Hepatocyte (in vitro differentiated cells): Measurements from ENCODE around the gene TMEM270. TPM values are rescaled to one million over a fixed set of nuclear protein-coding genes. Genes with fewer than 3 reads are reported as not detected.

Experiments
- DNase-seq: peaks from one replicate; pipeline ENCODE4 v3.0.0-alpha.2; 2016; ENCODE audit warnings: low spot score
- H2AFZ ChIP-seq: fragments of 200-600 bp; sonication (generic); 2 replicates; pipeline ENCODE4 v1.6.0; 2016; ENCODE audit warnings: antibody characterized with exemption, mild to moderate bottlenecking
- H3K27ac ChIP-seq: fragments of 200-600 bp; sonication (generic); 2 replicates; pipeline ENCODE4 v1.5.1; 2016; ENCODE audit warnings: mild to moderate bottlenecking
- H3K27me3 ChIP-seq: fragments of 200-600 bp; sonication (generic); 2 replicates; pipeline ENCODE4 v1.6.1; 2016
- H3K36me3 ChIP-seq: fragments of 200-600 bp; sonication (generic); replicated peaks from 2 replicates; pipeline ENCODE4 v1.5.1; 2016; ENCODE audit warnings: low read depth; ENCODE audit not compliant: insufficient read depth
- H3K4me1 ChIP-seq: fragments of 200-600 bp; sonication (generic); 2 replicates; pipeline ENCODE4 v1.5.1; 2016; ENCODE audit warnings: mild to moderate bottlenecking, moderate library complexity; ENCODE audit not compliant: insufficient read depth
- H3K4me2 ChIP-seq: fragments of 200-600 bp; sonication (generic); 2 replicates; pipeline ENCODE4 v1.6.0; 2016
- H3K4me3 ChIP-seq: fragments of 200-600 bp; sonication (generic); 2 replicates; pipeline ENCODE4 v1.5.1; 2016; ENCODE audit warnings: mild to moderate bottlenecking
- H3K79me2 ChIP-seq: fragments of 200-600 bp; sonication (generic); 2 replicates; pipeline ENCODE4 v1.6.0; 2017; ENCODE audit warnings: mild to moderate bottlenecking
- H3K9me2 ChIP-seq: fragments of 200-600 bp; sonication (generic); replicated peaks from 2 replicates; pipeline ENCODE4 v1.6.0; 2017; ENCODE audit warnings: mild to moderate bottlenecking; ENCODE audit not compliant: insufficient read depth
- H3K9me3 ChIP-seq: fragments of 200-600 bp; sonication (generic); 2 replicates; pipeline ENCODE4 v1.5.1; 2016; ENCODE audit warnings: low read depth, mild to moderate bottlenecking
- H4K20me1 ChIP-seq: fragments of 200-600 bp; sonication (generic); 2 replicates; pipeline ENCODE4 v1.6.0; 2016; ENCODE audit warnings: mild to moderate bottlenecking; ENCODE audit not compliant: insufficient read depth, poor library complexity, severe bottlenecking
- CTCF ChIP-seq: fragments of 200-600 bp; sonication (generic); IDR thresholded peaks from 2 replicates; pipeline ENCODE4 v1.5.1; 2016; ENCODE audit warnings: antibody characterized with exemption, mild to moderate bottlenecking; ENCODE audit not compliant: poor library complexity
- EZH2 ChIP-seq: fragments of 200-600 bp; sonication (generic); IDR thresholded peaks from 2 replicates; pipeline ENCODE4 v1.6.1; 2016; ENCODE audit warnings: antibody characterized with exemption, mild to moderate bottlenecking, borderline replicate concordance
- EZH2phosphoT487 ChIP-seq: fragments of 200-600 bp; sonication (generic); IDR thresholded peaks from one replicate; pipeline ENCODE4 v1.6.1; 2018; ENCODE audit warnings: antibody characterized with exemption, mild to moderate bottlenecking, low read depth, moderate library complexity; ENCODE audit not compliant: unreplicated experiment, severe bottlenecking
- WGBS: methylation state at CpG from one replicate; pipeline ENCODE4 v1.1.6; 2016; ENCODE audit warnings: low lambda C conversion rate; ENCODE audit errors: missing lambda C conversion rate; 5-methylcytosine and 5-hydroxymethylcytosine counted together
- polyA plus RNA-seq: library from polyadenylated mRNA; unstranded; fragments of >200 nt; fragmentation: Nextera tagmentation; extraction: Ambion mirVana; gene quantifications from 2 replicates; pipeline ENCODE4 v1.2.1, GENCODE V29; 2016
- total RNA-seq: library from RNA; depleted of rRNA; stranded (reverse); fragments of >200 nt; gene quantifications from 2 replicates; pipeline ENCODE4 v1.2.3, GENCODE V29; 2014

TMEM270 gene
- total and polyA plus RNA-seq, 2 experiments from 2014 or later = 0.47 to 1.1 TPM

GRCh38 chr7:73899731-73900142 lies 38.8 kb downstream of the TMEM270 start:
- no peak overlapping the region for H3K4me2 ChIP-seq
- DNase-seq = no peak
- no peaks in the 10 kb centered on the region for H3K36me3 ChIP-seq
- no peaks in the 10 kb centered on the region for H4K20me1 ChIP-seq
- no peaks in the 10 kb centered on the region for H3K79me2 ChIP-seq
- no peaks in the 10 kb centered on the region for H3K9me3 ChIP-seq
- TF ChIP-seq EZH2 (no peak), EZH2phosphoT487 (no peak), CTCF (no peak)
- H3K9me2 ChIP-seq = no peaks in the 10 kb centered on the region
- no peak overlapping the region for H3K4me3 ChIP-seq
- H2AFZ ChIP-seq = no peak overlapping the region
- H3K27ac ChIP-seq = peak overlapping the region; percentile 67
- peaks cover 4% of the 10 kb centered on the region for H3K4me1 ChIP-seq
- no peaks in the 10 kb centered on the region for H3K27me3 ChIP-seq
- 74% methylated on average over 15 of the region's 15 CpGs for WGBS

GRCh38 chr7:73900286-73900685 lies 39.3 kb downstream of the TMEM270 start:
- Histone ChIP-seq H3K27ac (peak overlapping the region; percentile 67), H3K27me3 (no peaks in the 10 kb centered on the region), H3K79me2 (no peaks in the 10 kb centered on the region), H4K20me1 (no peaks in the 10 kb centered on the region), H2AFZ (no peak overlapping the region), H3K4me2 (no peak overlapping the region), H3K4me3 (no peak overlapping the region), H3K36me3 (no peaks in the 10 kb centered on the region), H3K9me3 (no peaks in the 10 kb centered on the region), H3K4me1 (peaks cover 4% of the 10 kb centered on the region), H3K9me2 (no peaks in the 10 kb centered on the region)
- DNase-seq = no peak
- 71% methylated on average over 5 of the region's 5 CpGs for WGBS
- TF ChIP-seq CTCF (no peak), EZH2phosphoT487 (no peak), EZH2 (no peak)

- H3K9me3 ChIP-seq = no peaks in the 10 kb centered on the region
- no peak overlapping the region for H2AFZ ChIP-seq
- no peak overlapping the region for H3K27ac ChIP-seq
- H3K4me3 ChIP-seq = no peak overlapping the region
- H3K27me3 ChIP-seq = no peaks in the 10 kb centered on the region
- H3K9me2 ChIP-seq = no peaks in the 10 kb centered on the region
- H4K20me1 ChIP-seq = no peaks in the 10 kb centered on the region
- no peaks in the 10 kb centered on the region for H3K79me2 ChIP-seq
- no peak for TF ChIP-seq EZH2
- TF ChIP-seq EZH2phosphoT487 = no peak
- TF ChIP-seq CTCF = no peak
- no peaks in the 10 kb centered on the region for H3K36me3 ChIP-seq
- no peak for DNase-seq
- peaks cover 4% of the 10 kb centered on the region for H3K4me1 ChIP-seq
- no peak overlapping the region for H3K4me2 ChIP-seq
- 100% methylated on average over 3 of the region's 3 CpGs for WGBS
These were observed 40.4 kb downstream of the TMEM270 start for GRCh38 chr7:73901231-73901822.
